Caco-2 (cell line): ENCODE data around the gene ADGRA1. TPM values are rescaled to one million over a fixed set of nuclear protein-coding genes. Genes with fewer than 3 reads are reported as not detected.

Source experiments
- BruUV-seq: library from RNA; stranded (reverse); fragments of 400-500 nt; replicated peaks from 2 replicates; lab custom pipeline; 2021; lab: Mats Ljungman, UMichigan
- CTCF ChIA-PET: fragments of 300-600 bp; sonication (Branson Sonifier 250); formaldehyde crosslinking; loops from one replicate; lab custom pipeline; 2022; ENCODE audit warnings: antibody characterized with exemption; lab: Charles Lee
- POLR2A ChIA-PET: fragments of 300-600 bp; sonication (Branson Sonifier 250); formaldehyde crosslinking; loops from one replicate; lab custom pipeline; 2022; ENCODE audit warnings: antibody characterized with exemption; lab: Charles Lee
- DNase-seq, 2 experiments: peaks; one replicate each; pipeline versions ENCODE4 v3.0.0 to v3.0.0-alpha.2; 2020 to 2022
- H3K27me3 ChIP-seq: replicated peaks from 2 replicates; pipeline ENCODE4 v1.6.0; 2011; ENCODE audit warnings: low read length; ENCODE audit not compliant: control insufficient read depth, insufficient read depth
- H3K36me3 ChIP-seq: 2 replicates; pipeline ENCODE4 v1.5.1; 2011; ENCODE audit warnings: low read length; ENCODE audit not compliant: control insufficient read depth, insufficient read depth
- H3K4me1 ChIP-seq: fragments of 250-450 bp; sonication (Bioruptor Pico); 2 replicates; pipeline ENCODE4 v1.5.1; 2020; ENCODE audit warnings: mild to moderate bottlenecking
- H3K4me3 ChIP-seq: 2 replicates; pipeline ENCODE4 v1.5.1; 2011; ENCODE audit warnings: low read depth, mild to moderate bottlenecking, control low read depth, low read length
- H3K9me3 ChIP-seq: fragments of 250-450 bp; sonication (Bioruptor Pico); 2 replicates; pipeline ENCODE4 v1.5.1; 2020; ENCODE audit warnings: mild to moderate bottlenecking, moderate library complexity
- H3K27ac Mint-ChIP-seq: one replicate; pipeline ENCODE4 v1.8.0; 2022; ENCODE audit warnings: mixed read lengths; ENCODE audit not compliant: unreplicated experiment
- H3K27me3 Mint-ChIP-seq: one replicate; pipeline ENCODE4 v1.8.0; 2022; ENCODE audit warnings: mixed read lengths; ENCODE audit not compliant: insufficient read depth, unreplicated experiment
- H3K36me3 Mint-ChIP-seq: one replicate; pipeline ENCODE4 v1.8.0; 2022; ENCODE audit warnings: mild to moderate bottlenecking, mixed read lengths; ENCODE audit not compliant: insufficient read depth, unreplicated experiment
- H3K4me1 Mint-ChIP-seq: one replicate; pipeline ENCODE4 v1.8.0; 2022; ENCODE audit warnings: low read depth, mixed read lengths; ENCODE audit not compliant: unreplicated experiment
- H3K4me3 Mint-ChIP-seq: one replicate; pipeline ENCODE4 v1.8.0; 2022; ENCODE audit warnings: mild to moderate bottlenecking, moderate library complexity, mixed read lengths; ENCODE audit not compliant: unreplicated experiment
- H3K9me3 Mint-ChIP-seq: one replicate; pipeline ENCODE4 v1.8.0; 2022; ENCODE audit warnings: mixed read lengths; ENCODE audit not compliant: unreplicated experiment
- intact Hi-C: fragments of 100-400 bp; cut with micrococcal nuclease; formaldehyde crosslinking; loops from one replicate; pipeline ENCODE4 v1.10.0; 2022; ENCODE audit not compliant: unreplicated experiment
- total RNA-seq: library from RNA; stranded (reverse); gene quantifications from 2 replicates; pipeline ENCODE4 v1.2.3, GENCODE V29; 2022
- TF ChIP-seq, protein P1 (sequence below), 2 experiments: fragments of 200-600 bp in 1 of 2; IDR thresholded peaks; 1 replicate in 1 of 2; 2 replicates in 1 of 2; pipeline versions ENCODE4 v1.5.1 to v1.8.0; 2011 to 2022; ENCODE audit warnings: antibody characterized with exemption in 1 of 2, control low read depth in 1 of 2, inconsistent platforms in 1 of 2, low read depth in 1 of 2, low read length in 1 of 2, mild to moderate bottlenecking in 1 of 2, moderate library complexity in 1 of 2; ENCODE audit not compliant: insufficient read depth in 1 of 2, severe bottlenecking in 1 of 2, unreplicated experiment in 1 of 2

Gene ADGRA1
- total RNA-seq, 1 experiment from 2014 or later = not detected

DNA sequence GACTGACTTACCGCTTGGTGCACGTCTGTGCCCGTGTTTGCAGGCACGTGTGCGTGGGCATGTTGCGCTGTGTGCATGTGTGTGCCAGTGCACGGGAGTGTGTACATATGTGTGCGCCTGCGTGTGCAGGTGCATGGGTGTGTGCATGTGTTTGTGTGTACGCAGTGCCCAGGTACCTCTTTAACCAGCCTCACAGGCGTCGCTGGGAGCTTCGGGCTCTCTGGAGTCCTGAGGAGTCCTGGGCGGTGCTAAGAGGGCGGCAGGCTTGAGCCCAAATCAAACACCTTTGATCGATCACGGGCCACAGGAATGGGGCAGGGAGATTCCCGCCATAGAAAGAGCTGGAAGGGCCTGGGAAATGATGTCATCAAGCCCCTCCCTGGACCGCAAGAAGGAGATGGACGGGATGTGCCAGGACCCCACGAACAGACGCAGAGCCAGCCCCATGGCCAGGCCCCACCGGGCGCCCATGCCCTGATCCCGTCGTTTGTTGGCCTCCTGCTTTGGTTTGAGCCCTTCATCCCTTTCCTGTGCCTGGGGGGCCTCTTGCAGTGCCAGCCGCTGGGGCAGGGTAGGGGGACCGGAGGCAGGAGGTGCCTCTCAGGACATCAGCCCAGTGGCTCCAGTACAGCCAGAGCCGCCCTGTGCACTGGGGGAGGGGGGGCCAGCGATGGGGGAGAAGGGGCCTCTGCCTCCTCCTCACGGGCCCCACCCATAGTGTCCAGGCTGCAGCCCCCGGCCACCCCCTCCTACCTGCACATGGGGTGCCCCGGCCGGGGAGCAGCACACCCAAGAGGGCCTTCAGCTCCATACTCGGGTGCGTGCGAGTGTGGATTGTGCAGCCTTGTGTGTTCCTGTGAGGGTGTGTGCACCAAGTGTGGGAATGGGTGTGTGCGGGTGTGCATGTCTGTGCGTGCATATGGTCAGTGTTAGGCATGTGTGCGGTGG, 78.1 kb downstream of the ADGRA1 start:
- TF ChIP-seq, protein P1, sequence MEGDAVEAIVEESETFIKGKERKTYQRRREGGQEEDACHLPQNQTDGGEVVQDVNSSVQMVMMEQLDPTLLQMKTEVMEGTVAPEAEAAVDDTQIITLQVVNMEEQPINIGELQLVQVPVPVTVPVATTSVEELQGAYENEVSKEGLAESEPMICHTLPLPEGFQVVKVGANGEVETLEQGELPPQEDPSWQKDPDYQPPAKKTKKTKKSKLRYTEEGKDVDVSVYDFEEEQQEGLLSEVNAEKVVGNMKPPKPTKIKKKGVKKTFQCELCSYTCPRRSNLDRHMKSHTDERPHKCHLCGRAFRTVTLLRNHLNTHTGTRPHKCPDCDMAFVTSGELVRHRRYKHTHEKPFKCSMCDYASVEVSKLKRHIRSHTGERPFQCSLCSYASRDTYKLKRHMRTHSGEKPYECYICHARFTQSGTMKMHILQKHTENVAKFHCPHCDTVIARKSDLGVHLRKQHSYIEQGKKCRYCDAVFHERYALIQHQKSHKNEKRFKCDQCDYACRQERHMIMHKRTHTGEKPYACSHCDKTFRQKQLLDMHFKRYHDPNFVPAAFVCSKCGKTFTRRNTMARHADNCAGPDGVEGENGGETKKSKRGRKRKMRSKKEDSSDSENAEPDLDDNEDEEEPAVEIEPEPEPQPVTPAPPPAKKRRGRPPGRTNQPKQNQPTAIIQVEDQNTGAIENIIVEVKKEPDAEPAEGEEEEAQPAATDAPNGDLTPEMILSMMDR (IDR thresholded peaks at IDR 0.05; ENCODE audit: insufficient read depth in 1 of 2, low read depth in 1 of 2, low read length in 1 of 2, severe bottlenecking in 1 of 2, unreplicated experiment in 1 of 2) = no peak
- Mint-ChIP-seq H3K9me3 (no peaks in the 10 kb centered on the region), H3K4me3 (no peak overlapping the region), H3K36me3 (no peaks in the 10 kb centered on the region), H3K27me3 (no peaks in the 10 kb centered on the region), H3K27ac (no peak overlapping the region), H3K4me1 (no peaks in the 10 kb centered on the region)
- H3K36me3 ChIP-seq = no peaks in the 10 kb centered on the region
- H3K27me3 ChIP-seq = no peaks in the 10 kb centered on the region; the same call in 1 of the 2 replicates
- peaks cover 28% of the 10 kb centered on the region for H3K4me1 ChIP-seq
- BruUV-seq = no TSS peak
- ChIA-PET CTCF (interaction anchor here (0.6 kb wide), 1 partner anchor 79 kb away, joined by 3 read pairs; no protein-coding TSS in a partner anchor), POLR2A (no interaction called here)
- intact Hi-C loops = no loop called here
- H3K4me3 ChIP-seq = no peak overlapping the region
- H3K9me3 ChIP-seq = no peaks in the 10 kb centered on the region
- peak in 1 of 2 experiments; percentile 26 for DNase-seq

DNA sequence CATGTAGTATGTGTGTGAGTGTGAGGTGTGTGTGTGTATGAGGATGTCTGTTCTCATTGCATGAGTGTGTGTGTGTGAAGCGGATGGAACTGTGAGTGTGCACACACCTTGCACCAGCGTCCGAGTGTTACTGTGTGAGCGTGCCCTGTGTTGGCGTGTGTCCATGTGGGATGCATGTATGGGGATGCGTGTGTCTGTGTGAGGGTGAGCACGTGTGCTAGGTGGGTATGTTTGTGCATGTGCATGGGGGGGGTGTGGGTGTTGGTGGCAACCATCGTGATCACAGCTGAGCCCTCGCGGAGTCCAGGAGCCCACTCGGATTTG, 78.7 kb downstream of the ADGRA1 start:
- Mint-ChIP-seq H3K27ac (no peak overlapping the region), H3K9me3 (no peaks in the 10 kb centered on the region), H3K36me3 (no peaks in the 10 kb centered on the region), H3K4me3 (no peak overlapping the region), H3K4me1 (no peaks in the 10 kb centered on the region), H3K27me3 (no peaks in the 10 kb centered on the region)
- ChIA-PET CTCF (no interaction called here), POLR2A (no interaction called here)
- Histone ChIP-seq H3K9me3 (no peaks in the 10 kb centered on the region), H3K36me3 (no peaks in the 10 kb centered on the region), H3K27me3 (no peaks in the 10 kb centered on the region), H3K4me3 (no peak overlapping the region), H3K4me1 (peaks cover 21% of the 10 kb centered on the region)
- intact Hi-C loops = no loop called here
- no TSS peak for BruUV-seq
- TF ChIP-seq, protein P1 (IDR thresholded peaks at IDR 0.05; ENCODE audit: insufficient read depth in 1 of 2, low read depth in 1 of 2, low read length in 1 of 2, severe bottlenecking in 1 of 2, unreplicated experiment in 1 of 2) = no peak
- no peak for DNase-seq

- H3K9me3 Mint-ChIP-seq = no peaks in the 10 kb centered on the region
- H3K4me1 ChIP-seq = peaks cover 15% of the 10 kb centered on the region
- no peaks in the 10 kb centered on the region for H3K27me3 Mint-ChIP-seq
- no TSS peak for BruUV-seq
- H3K9me3 ChIP-seq = no peaks in the 10 kb centered on the region
- ChIA-PET CTCF (no interaction called here), POLR2A (no interaction called here)
- TF ChIP-seq, protein P1 (IDR thresholded peaks at IDR 0.05; ENCODE audit: insufficient read depth in 1 of 2, low read depth in 1 of 2, low read length in 1 of 2, severe bottlenecking in 1 of 2, unreplicated experiment in 1 of 2) = no peak
- no peak overlapping the region for H3K4me3 Mint-ChIP-seq
- no peak overlapping the region for H3K27ac Mint-ChIP-seq
- no peaks in the 10 kb centered on the region for H3K27me3 ChIP-seq
- peak in 1 of 2 experiments; percentile 34 for DNase-seq
- H3K36me3 Mint-ChIP-seq = no peaks in the 10 kb centered on the region
- intact Hi-C loops = no loop called here
- no peaks in the 10 kb centered on the region for H3K4me1 Mint-ChIP-seq
- no peak overlapping the region for H3K4me3 ChIP-seq
- H3K36me3 ChIP-seq = no peaks in the 10 kb centered on the region
Measured at GRCh38 chr10:133166828-133167692, 79.3 kb downstream of the ADGRA1 start.
